ENCODE data around the gene DBR1.
"Not testable (repeated sequence)": the region's sequence is repeated elsewhere in the genome, so short reads cannot be mapped to it uniquely, and the experiment has no call there.

DBR1 gene

DNA sequence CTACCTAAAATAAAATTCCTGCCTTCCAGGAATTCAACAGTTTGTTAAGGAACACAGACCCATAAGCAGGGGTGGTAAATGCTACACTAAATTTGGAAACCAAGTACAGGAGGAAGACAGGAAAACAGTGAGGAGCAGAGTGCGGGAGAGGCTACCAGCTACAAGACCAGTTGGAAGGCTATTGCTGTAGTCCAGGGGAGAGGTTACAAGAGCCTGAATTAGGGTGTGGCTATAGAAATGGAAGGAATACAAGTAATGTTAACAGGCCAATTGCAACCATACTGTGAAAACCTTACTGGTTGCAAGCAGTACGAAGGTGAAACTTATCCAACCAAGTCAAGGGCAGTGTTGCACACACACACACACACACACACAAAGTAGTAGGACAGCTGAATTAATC lies 11.5 kb upstream of the DBR1 start:
- DNase-seq: no peak

DNA sequence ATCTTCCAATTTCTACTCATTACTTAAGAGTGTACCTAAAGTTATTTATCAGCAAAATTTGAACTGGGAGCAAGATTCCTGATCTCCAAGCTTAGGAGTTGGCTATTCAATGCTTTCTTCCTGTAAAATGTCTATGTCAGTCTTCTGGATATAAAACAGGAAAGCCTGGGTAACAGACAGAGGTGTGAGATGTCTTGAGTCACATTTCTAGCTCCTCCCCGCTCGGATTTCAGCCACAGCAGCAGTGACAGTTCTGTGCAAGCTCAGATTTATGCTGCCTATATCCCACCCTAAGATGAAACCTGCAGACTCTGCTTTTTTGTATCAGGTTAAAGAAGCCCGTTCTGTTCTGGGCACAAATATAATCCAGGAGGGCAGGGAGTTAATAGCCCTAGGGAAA lies 10.3 kb upstream of the DBR1 start:
- DNase-seq: no peak

DNA sequence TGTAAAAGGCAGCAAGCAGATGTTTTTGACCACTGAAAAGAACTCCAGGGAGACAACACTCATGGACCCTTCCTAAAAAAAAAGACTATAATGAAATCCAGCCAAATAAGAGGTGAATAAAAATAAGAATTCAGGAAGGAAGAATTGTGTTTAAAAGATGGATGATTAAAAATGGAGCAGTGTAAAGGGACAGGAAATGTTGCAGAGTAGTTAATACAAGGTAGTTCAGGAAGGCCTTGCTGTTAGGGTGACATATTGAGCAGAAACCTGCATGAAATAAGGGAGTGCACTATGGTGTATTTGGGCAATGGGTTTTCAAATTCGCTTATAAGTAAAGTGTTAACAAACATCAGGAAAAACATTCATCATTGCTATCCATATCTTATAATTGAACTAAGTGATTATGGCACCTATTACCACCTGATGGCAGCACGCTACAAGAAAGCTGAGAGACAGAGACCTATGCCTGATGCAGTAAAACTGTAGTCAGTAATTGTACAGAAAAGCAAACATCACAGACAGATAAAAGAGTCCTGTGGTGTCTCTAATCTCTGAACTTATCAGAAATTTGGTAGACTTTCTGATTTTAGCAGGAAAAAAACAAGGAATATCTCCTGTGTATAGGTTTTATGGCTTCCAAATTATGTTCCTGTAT lies 5.8 kb upstream of the DBR1 start:
- peak; percentile 54 for DNase-seq

DNA sequence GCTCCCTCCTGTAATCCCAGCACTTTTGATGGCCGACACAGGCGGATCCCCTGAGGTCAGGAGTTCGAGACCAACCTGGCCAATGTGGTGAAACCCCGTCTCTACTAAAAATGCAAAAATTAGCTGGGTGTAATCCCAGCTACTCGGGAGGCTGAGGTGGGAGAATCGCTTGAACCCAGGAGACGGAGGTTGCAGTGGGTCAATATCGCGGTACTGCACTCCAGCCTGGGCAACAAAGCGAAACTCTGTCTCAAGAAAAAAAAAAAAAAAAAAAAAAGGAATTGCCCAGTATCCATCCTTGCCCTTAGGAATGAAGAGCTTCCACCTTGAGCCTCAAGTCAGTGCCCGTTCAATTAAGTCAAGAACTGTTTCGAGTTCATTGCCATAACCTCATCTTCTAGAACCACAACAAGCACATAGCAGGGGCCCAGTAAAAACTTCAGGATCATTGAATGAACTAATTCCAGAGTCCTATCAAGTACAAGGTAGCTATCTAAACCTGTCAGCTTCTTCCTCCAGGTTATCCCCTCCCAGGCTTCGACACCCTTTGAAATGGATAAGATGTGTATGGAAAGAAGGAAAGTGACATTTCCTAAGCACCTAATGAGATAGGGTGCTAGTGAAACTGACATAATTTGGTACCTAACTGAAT lies 826 bp downstream of the DBR1 start:
- DNase-seq: no peak

DNA sequence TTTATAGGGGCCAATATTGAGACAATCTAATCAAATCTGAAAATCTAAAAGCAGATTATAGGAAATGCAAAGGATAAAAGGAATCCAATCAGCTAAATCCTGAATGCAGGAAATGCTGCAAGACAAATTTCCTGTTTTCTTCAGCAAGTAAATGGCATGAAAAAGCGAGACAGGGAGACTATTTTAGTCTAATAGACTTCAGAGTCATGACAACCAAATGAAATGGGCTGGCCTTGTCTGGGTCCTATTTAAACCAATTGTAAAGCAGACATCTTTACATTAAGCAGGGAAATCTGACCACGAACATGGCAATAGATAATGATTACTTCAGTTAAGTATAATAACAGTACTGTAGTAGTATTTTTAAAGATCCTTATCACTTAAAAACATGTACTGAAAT lies 2.1 kb downstream of the DBR1 start:
- no peak for DNase-seq

DNA sequence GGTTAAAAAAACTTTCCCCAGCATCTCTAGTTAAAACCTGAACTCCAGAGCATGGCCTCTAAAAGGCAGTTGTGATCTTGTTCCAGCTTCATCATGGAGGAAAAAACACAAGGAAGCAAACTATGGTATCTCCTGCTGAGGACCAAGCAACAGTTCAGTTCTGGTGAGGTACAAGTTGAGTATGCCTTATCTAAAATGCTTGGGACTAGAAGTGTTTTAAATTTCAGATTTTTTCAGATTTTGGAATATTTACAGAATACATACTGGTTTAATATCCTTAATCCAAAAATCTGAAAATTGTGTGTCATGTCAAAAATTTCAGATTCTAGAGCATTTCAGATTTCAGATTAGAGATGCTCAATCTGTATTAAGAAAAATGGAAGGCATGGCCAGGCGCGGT lies 9.7 kb downstream of the DBR1 start:
- DNase-seq: no peak

DNA sequence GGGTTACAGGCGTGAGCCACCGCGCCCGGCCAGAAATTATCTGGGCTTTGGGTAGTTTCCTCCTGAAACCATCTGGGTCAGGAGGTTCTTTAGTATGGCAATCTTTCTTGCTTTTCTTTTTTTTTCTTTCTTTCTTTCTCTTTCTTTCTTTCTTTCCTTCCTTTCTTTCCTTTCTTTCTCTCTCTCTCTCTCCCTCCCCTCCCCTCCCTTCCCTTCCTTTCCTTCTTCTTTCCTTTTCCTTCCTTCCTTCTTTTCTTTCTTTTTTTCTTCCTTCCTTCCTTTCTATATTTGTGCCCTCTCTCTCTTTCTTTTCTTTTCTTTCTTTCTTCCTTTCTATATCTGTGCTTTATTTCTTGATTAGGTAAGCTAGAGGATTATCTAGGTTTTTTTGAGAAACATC lies 17.0 kb downstream of the DBR1 start:
- DNase-seq: no peak

DNA sequence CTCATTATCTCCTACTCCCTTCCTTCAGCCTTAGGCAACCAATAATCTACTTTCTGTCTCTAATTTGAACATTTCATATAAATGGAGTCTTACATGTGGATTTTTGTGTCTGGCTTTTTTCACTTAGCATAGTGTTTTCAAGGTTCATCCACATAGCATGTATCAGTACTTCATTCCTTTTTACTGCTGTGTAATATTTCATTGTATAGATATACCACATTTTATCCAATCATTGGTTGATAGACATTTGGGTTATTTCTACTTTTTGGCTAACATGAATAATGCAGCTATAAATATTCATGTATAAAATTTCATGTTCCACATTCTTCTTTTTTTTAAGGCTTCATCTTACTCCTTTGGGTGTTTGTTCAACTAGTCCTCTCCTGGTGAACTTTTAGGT lies 20.2 kb downstream of the DBR1 start:
- no peak for DNase-seq

DNA sequence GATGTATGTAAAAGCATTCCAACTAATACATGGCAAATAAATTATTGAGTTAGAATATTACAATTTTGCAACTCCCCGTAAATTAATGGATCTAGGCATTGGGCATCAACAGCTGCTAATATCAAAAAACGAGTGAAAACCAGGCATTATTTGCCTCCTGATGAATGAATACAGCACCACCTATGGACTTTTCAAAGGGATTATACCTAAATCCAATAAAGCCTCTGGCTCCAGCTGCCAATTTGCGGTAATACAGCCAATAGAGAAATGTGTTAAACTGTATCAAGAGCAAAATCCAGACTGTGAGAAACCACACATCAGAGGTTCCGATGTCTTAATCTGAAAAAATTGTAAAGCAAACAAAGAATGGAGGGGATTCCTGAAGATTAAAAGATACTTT lies 26.2 kb downstream of the DBR1 start:
- no peak for DNase-seq

DNA sequence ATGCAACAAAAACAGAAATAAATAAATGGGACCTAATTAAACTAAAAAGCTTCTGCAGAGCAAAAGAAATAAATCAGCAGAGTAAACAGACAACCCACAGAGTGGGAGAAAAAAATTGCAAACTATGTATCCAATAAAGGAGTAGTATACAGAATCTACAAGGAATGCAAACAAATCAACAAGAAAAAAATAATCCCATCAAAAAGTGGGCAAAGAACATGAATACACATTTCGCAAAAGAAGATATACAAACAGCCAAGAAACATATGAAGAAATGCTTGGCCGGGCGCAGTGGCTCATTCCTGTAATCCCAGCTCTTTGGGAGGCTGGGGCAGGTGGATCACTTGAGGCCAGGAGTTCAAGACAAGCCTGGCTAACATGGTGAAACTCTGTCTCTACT lies 32.5 kb downstream of the DBR1 start:
- DNase-seq: not testable (repeated sequence)

DNA sequence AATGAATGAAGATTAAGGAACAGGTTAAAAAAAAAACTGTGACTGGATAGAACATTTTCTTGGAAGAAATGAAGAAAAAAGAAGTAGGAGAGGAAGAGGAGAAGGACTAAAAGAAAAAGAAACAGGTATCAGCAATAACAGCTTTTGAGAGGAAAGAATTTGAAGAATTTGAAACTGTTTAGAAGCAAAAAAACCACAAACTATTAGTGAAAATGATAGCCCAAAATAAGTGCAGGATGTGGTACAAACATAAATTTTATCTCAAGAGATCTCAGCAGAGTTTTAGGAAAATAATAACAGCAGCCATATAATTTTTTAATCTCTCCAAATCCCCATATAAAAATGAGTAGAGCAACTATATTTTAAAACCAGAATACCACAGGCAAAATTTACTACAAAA lies 33.8 kb downstream of the DBR1 start:
- no peak for DNase-seq

DNA sequence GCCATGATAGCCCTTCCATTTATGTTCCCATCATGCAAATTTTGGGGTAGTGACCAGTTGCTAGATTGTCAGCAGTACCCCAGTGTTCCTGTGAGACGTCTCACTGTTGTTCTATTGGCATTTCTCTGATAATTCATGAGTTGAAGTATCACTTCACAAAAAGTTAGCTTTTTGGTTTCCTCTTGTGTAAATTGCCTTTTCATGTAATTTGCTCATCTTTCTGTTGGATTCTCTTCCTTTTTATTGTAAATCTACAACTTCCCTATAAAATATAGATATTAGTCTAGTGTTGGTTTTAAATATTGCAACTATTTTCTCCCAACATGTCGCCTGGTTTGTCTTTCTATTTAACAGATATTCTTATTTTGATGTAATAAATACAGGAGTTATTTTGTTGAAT lies 35.0 kb downstream of the DBR1 start:
- no peak for DNase-seq

DNA sequence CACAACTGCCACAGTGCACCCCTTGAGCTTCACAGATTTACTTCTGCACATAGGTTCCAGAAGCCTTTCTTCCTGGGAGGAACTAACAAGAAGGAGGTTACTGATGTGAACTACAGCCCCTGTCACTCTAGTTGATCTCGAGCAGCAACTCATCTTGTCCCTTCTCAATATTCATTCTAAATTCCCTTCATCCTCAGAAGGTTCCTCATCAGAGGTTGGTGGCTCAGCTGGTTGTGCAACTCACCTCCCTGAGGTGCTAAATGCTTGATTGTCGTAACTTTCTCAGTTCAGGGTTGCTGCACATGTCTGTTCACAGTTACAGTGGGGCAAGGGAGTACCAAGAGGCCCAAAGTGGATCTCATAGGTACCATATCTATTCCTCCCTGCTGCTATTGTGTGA lies 36.9 kb downstream of the DBR1 start:
- DNase-seq: no peak

DNA sequence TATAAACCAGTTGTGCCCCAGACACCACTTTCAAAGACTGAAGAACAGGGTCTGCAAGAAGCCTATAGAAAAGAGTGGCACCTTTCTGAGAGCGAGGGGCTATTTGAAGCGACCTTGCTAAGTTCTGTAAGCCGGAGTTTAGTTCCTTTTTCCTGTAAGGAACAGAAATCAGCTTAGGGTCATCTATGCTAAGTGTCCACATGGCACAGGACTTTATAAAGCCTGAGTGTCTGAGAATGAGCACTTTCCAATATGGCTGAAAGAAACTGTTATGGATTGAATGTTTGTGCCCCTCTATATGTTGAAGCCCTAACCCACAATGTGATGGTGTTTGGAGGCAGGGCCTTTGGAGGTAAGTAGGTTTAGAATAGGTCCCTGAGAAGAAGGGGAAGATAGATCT lies 38.5 kb downstream of the DBR1 start:
- no peak for DNase-seq

DNA sequence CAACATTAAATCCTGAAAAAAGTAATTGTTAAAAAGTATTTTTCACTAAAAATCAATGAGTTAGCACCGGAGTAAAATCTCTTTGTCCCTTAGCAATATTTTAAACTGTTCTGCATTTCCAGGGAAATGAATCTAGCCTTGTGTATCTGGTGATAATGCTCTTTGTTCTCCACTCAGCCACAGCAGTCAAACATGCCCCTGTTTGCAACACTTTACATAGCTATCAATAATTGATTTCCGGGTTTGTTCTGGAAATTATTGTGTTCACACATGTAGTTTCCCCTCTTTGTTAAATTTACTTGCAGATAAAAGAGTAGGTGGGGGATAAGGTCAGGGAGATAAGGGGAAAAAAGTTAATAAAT lies 38.9 kb downstream of the DBR1 start:
- DNase-seq: no peak

DNA sequence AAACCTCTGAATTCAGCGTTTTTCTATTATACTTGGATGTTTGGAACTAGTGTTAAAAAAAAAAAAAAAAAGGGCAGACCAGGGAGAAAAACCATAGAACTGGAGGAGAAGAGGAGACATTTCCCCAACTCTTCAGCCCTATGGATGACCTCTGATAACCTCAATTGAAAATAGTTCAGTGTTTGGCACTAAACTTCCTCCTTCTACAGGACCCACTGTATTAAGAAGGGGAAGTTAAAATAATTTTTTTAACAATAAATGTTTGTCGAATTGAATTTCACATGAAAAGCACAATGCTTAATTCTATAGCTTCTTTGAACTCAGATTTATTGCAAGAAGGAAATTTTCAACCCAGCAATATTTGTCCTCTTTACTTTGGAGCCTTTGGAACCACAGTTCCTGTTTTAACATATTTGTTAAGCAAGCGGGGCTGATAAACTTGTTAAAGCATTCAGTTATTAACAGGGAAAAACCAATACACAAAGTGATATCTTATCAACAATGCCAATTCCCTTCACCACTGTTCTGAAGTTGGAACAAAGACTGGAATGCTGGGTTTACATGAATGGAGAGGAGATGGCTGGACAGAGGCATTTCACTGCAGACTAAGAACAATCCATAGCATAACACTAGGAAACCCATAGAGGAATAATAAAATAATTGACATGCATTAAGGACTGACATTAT lies 39.4 kb downstream of the DBR1 start:
- no peak for DNase-seq

DNA sequence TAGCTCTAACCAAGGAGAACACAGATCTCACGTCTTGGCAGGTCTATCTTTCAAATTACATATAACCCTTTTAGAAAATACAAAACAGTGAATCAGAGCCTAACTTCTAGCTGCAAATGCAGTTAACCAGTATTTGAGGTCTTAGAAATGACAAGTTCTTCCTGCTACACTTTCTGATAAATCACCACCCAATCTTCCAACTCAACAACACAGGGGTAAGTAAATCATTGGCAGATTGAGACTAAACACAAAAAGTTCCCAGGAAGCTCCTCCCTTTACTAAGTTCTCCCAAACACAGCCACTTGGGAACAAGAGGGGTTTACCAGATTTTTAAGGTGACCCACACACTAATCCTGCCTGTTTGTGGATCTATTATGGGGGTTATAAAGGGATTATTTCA lies 42.5 kb downstream of the DBR1 start, which contains the start of gene A4GNT:
Gene A4GNT, minus strand, starts transcription at position 152 of the 400 bp plus-strand sequence. CDS start 1,134 bp downstream, outside the sequence.
- no peak for DNase-seq

DNA sequence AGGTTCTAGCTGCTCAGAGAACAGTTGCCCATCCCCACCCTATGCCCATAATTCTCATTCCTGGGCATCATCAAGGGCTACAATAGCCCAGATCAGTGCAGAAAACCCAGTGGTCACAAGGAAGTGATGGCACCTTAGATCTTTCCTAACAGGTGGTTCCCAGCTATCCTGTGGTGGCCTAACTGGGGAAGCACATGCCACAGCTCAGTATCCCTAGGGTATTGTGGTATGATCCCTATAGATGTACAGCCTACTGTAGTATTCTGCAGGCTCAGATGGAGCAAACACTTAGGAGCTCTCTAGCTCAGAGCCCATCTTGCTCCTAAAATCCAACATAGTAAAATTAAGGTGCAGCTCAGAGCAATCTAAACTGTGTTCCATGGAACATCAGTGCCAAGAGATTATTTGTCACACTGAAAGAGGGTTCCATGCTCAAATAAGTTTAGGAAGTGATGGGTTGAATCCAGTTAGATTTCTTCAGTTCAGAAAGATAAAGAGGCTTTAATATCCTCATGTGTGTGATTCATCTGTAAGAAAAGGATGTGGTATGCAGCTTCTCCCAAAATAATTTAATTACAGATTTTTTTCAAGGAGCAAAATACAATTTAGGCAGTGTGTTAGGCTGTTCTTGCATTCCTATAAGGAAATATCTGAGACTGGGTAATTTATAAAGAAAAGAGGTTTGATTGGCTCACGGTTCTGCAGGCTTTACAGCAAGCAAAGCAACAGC lies 46.9 kb downstream of the DBR1 start:
- DNase-seq: no peak

DNA sequence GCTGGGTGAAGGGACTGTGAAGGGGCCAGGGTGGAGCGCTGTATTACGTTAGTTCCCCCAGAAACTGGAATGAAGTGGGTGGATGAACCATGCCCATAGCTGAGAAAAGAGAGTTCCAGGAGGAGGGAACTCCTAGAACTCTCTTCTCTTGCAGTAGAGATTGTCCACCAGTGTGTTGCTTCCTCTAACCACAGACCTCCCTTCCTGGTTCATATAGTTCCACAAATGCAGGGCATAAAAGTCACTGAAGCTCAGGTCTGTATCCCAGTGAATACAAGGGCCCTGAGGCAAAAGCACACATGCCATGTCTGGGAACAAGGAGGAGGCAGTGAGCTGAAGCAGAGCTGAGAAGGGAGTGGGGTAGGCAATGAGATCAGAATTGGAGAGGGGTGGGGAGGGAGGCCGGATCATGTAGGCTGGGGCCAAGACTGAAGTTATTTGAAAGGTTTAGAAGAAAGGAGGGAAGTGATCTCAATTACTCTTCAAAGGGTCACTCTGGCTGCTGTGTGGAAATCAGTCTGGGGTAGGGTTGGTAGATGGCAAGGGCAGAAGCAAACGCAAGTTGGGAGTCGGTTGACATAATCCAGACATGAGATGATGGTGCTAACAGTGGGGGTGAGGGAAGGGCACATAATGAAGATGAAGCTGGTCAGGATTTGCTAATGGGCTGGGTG lies 49.0 kb downstream of the DBR1 start:
- no peak for DNase-seq

DNA sequence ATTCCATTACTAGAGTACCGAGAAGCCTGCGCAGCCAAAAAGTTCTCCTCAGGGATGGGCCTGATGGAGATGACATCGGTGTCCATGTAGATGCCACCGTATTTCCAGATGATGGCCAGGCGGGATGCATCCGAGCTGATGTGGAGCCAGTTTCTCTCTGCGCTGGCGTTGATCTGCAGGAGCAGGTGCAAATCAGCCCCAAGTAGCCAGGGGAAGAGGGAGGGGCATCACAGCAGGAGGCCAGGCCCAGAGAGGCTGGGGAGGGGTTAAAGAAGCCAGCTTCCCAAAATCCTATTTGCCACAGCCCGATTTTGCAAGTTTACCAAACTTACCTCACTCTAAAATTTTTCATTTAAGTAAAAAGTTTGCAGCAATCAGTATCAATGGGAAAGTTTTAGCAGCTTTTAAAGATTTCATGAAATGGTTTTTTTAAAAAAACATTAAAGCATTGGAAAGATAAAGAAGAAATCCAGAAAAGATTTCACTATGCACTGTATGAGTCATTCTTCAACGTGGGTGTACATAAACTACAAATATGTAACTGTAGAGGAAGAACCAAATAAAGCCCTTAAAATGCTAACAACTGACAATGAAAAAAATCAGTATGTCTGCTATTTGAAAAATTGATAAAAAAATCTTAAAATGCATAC lies 49.9 kb downstream of the DBR1 start:
- DNase-seq: no peak

DNA sequence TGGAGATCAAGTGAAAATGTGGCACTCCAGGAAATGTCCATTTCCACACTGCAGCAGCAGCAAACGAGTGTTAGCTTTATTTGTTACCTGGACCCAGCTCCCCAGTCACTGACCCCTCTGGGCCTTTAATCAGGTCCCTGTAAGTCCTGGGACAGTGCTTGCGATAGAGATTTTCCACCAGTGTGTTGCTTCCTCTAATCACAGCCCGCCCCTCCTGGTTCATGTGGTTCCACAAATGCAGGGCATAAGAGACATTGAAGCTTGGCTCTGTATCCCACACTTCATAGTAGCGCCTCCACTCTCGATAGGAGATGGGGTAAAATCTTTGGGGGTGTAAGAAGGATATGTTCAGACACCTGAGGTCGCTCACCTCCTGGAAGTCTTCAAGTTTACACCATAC lies 50.5 kb downstream of the DBR1 start:
- no peak for DNase-seq

DNA sequence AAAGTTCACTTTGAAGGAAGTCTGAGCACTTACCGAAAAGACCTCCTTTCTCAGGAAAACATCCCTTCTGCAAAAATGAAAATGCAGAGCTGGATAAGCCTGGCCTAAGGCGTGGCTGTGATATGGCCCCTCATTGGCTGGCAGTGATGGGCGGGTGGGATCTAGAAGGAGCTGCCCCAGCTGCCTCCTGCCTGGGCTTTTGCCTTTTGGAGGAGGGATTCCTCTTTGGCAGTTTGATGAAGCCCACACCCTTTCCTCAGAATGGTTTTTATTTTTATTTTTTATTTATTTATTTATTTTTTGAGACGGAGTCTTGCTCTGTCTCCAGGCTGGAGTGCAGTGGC lies 55.3 kb downstream of the DBR1 start:
- DNase-seq: no peak

Data from CD4-positive, alpha-beta T cell treated with Interleukin-17A for 4 hours (primary cell).